Mucosa of rectum (tissue), 2 donors: ENCODE measurements around the gene TMEM151B.

Source experiments
- H3K27ac ChIP-seq, 2 donors: one replicate each; pipeline ENCODE4 v1.7.0; 2013; ENCODE audit warnings: inconsistent platforms in 2 of 2, low read depth in 2 of 2, low read length in 2 of 2
- H3K27me3 ChIP-seq, 2 donors: one replicate each; pipeline ENCODE4 v1.7.0; 2013; ENCODE audit warnings: low read length in 2 of 2; ENCODE audit not compliant: control insufficient read depth in 2 of 2, insufficient read depth in 2 of 2
- H3K36me3 ChIP-seq, 2 donors: one replicate each; pipeline ENCODE4 v1.7.0; 2013; ENCODE audit warnings: low read length in 2 of 2; ENCODE audit not compliant: control insufficient read depth in 2 of 2, insufficient read depth in 2 of 2
- H3K4me1 ChIP-seq, 2 donors: one replicate each; pipeline ENCODE4 v1.7.0; 2013; ENCODE audit warnings: low read length in 2 of 2, mild to moderate bottlenecking in 1 of 2; ENCODE audit not compliant: control insufficient read depth in 2 of 2, insufficient read depth in 2 of 2
- H3K4me3 ChIP-seq, 2 donors: one replicate each; pipeline ENCODE4 v1.7.0; 2013; ENCODE audit warnings: low read length in 2 of 2
- H3K9ac ChIP-seq, 2 donors: one replicate each; pipeline ENCODE4 v1.7.0; 2013; ENCODE audit warnings: low read length in 2 of 2, low read depth in 1 of 2, mild to moderate bottlenecking in 1 of 2
- H3K9me3 ChIP-seq, 2 donors: one replicate each; pipeline ENCODE4 v1.7.0; 2013; ENCODE audit warnings: low read length in 2 of 2; ENCODE audit not compliant: control insufficient read depth in 2 of 2
- donor health status: healthy.
- donor health status: Normal muscosa, but diverticular disease.

Gene TMEM151B

DNA sequence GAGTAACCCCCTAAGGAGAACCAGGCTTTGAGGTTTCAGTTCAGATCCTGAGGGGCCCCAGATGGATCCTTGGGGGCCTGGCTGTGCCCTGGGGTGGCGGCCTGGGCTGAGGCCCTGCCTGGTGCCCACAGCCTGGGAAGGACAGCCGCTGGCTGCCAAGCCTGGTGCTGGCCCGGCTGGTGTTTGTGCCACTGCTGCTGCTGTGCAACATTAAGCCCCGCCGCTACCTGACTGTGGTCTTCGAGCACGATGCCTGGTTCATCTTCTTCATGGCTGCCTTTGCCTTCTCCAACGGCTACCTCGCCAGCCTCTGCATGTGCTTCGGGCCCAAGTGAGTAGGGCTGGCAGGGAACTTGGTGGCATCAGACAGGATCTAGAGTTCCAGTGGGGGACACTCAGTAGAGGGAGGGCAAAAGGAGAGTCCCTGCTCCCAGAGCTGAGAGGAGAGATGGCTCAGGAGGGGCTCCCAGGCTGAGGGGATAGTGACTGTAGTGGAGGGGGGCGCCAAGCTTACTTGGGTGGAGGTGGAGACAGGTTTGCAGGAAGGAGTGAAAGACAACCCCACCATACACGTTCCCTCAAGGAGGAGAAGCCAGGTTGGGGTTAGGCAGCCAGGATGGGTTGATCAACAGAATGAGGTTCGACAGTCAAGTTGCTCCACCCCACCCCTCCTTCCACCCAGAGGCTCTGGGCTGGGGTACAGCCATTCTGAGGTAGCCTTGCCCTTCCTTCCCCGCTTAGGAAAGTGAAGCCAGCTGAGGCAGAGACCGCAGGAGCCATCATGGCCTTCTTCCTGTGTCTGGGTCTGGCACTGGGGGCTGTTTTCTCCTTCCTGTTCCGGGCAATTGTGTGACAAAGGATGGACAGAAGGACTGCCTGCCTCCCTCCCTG is 37.3 kb upstream of the TMEM151B start:
- H3K4me3 ChIP-seq, result no peak overlapping the region
- H3K36me3 ChIP-seq, result peaks cover 0 to 3% of the 10 kb centered on the region in 2 donors
- H3K4me1 ChIP-seq, result peaks cover 19 to 21% of the 10 kb centered on the region in 2 donors
- H3K27me3 ChIP-seq, result no peaks in the 10 kb centered on the region
- no peaks in the 10 kb centered on the region for H3K9me3 ChIP-seq
- H3K9ac ChIP-seq, result no peak overlapping the region
- peak overlapping the region in 1 of 2 donors; percentile 38 for H3K27ac ChIP-seq

DNA sequence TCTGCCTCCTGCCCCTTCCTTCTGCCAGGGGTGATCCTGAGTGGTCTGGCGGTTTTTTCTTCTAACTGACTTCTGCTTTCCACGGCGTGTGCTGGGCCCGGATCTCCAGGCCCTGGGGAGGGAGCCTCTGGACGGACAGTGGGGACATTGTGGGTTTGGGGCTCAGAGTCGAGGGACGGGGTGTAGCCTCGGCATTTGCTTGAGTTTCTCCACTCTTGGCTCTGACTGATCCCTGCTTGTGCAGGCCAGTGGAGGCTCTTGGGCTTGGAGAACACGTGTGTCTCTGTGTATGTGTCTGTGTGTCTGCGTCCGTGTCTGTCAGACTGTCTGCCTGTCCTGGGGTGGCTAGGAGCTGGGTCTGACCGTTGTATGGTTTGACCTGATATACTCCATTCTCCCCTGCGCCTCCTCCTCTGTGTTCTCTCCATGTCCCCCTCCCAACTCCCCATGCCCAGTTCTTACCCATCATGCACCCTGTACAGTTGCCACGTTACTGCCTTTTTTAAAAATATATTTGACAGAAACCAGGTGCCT is 36.6 kb upstream of the TMEM151B start:
- Histone ChIP-seq H3K4me1 (peaks cover 19 to 24% of the 10 kb centered on the region in 2 donors), H3K27me3 (no peaks in the 10 kb centered on the region), H3K36me3 (peaks cover 0 to 3% of the 10 kb centered on the region in 2 donors), H3K4me3 (no peak overlapping the region), H3K27ac (peak overlapping the region in 1 of 2 donors; percentile 38), H3K9ac (no peak overlapping the region), H3K9me3 (no peaks in the 10 kb centered on the region)

DNA sequence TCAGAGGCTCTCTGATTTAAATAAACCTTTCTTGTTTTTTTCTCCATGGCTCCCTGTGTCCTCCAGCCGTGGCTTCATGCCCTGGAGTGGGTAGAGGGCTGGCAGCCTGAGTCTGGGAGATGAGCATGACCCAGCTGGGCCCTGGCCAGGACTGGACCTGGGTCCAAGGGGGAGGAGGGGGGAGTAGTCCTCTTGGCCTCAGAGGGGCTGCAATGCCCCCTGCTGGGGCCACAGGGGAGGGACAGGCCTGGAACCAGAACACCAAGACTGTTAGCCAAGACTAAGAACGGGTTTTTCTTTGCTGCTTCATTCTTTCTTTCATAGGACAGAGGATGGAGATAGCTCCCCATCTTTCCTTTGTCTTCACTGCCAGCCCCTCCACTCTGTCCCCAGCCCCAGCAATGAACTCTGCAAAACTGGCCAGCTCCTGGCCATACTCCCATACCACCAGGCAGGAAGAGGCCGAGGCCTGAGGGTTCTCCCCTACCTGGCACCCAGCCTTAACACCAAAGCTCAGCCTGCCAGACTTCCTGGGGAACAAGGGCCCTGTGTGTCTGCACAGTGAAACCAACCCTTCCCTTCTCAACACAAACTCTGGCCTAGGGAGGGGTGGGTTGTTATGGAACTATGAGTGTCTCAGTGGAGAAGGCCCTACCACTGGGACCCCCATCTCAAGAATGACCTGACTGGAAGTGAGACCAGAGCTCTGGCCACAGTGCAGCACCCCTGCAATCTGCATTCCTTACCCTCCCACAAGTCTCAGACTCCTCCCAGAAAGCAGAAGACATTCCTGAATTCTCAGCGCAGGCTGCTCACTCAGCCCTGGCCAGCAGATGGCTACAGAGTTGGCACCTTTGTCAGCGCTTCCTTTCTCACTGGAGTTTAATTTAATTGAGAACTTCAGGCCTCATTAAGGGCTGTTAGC is 35.9 kb upstream of the TMEM151B start:
- Histone ChIP-seq H3K36me3 (peaks cover 0 to 3% of the 10 kb centered on the region in 2 donors), H3K27ac (peak overlapping the region in 1 of 2 donors; percentile 1), H3K4me1 (peaks cover 19 to 24% of the 10 kb centered on the region in 2 donors), H3K9ac (peak overlapping the region in 1 of 2 donors; percentile 24), H3K4me3 (no peak overlapping the region), H3K9me3 (no peaks in the 10 kb centered on the region), H3K27me3 (no peaks in the 10 kb centered on the region)

DNA sequence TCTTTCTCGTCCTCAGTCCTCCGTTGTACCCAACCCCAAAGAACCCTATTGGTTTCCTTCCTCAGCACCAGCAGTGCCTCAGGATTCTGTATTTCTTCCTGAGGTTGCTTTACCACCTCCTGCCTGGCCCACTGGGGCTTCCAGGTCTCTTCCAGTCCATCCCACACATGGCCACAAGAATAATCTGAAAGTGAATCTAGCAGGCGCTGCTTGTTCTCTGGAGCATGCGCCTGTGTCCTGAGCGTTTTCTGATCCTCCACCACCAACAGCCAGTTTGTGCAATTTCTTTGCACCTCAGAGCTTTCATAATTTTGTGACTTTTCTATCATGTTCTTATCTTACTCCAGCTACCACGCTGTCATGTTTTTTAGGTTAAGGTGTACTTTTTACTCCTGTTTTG is 35.0 kb upstream of the TMEM151B start:
- Histone ChIP-seq H3K27me3 (no peaks in the 10 kb centered on the region), H3K9ac (no peak overlapping the region), H3K36me3 (no peaks in the 10 kb centered on the region), H3K9me3 (no peaks in the 10 kb centered on the region), H3K4me3 (no peak overlapping the region), H3K4me1 (peaks cover 19 to 24% of the 10 kb centered on the region in 2 donors), H3K27ac (peak overlapping the region in 1 of 2 donors; percentile 1)

DNA sequence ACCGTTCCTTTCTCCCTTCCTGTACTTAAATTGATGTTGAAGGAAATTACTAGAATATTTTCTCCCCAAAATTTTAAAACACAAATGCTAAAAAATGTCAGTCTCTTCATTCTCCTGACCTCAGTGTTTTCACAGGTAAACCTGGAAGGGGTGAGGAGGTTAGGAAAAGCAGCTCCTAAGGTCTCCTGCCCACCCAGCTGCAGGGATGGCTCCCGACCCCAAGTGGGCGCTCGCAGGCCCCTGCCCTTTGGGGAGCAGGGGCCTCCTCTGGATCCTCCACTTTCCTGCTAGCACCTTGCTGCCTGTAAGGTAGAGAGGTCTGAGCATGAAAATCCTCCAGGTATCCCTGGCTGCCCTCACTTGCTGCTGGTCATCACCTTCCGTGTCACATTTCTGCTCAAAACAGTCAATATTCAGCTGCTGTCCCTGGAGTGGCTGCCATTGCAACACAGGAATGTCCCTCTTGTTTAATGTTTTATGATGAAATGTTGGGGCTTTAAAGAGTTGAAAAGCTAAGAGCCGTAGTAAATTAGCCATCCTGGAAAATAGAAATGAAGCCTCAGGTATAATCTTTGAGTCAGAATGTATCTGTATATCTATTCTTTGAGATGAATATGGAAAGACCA is 34.2 kb upstream of the TMEM151B start:
- H3K9me3 ChIP-seq, result no peaks in the 10 kb centered on the region
- peaks cover 19 to 24% of the 10 kb centered on the region in 2 donors for H3K4me1 ChIP-seq
- H3K27ac ChIP-seq, result no peak overlapping the region
- no peaks in the 10 kb centered on the region for H3K36me3 ChIP-seq
- no peak overlapping the region for H3K9ac ChIP-seq
- no peaks in the 10 kb centered on the region for H3K27me3 ChIP-seq
- H3K4me3 ChIP-seq, result no peak overlapping the region

DNA sequence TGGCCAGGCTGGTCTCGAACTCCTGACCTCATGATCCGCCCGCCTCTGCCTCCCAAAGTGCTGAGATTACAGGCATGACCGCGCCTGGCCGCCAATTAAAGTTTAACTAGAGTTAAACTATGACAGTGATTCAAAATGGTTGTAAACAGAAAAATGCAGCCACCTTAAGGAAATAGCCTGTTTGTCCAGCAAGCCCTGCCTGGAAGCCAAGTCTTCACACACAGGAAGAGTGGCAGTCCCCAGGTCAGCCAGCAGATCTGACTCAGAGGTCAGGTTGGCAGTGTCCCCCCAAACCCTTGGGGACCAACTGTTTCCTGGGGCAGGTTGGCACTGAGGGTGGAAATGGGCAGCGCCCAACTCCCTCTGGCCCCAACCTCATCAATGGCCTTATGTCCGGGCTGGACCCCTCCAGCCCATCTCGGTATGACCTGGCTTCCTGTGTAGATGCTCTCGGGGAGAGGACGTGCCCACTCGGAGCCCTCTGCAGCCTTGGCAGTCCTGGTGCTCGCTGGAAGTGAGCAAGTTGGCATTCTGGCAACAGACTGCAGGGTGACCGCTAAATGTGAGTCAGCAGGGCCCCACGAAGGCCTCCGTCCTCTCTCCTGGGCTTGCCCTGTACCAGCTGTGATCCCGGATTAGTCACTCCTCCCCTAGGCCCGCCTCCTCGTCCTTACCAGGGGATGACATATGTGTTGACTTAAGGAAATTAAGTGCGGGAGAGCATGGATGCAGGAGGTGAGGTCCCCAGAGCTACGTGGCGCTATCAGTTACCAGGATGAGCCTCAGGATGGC is 33.0 kb upstream of the TMEM151B start:
- Histone ChIP-seq H3K4me3 (peak overlapping the region; percentile 78 to 82), H3K27me3 (no peaks in the 10 kb centered on the region), H3K9ac (peak overlapping the region; percentile 64 to 85), H3K9me3 (no peaks in the 10 kb centered on the region), H3K27ac (peak overlapping the region; percentile 90 to 94), H3K36me3 (no peaks in the 10 kb centered on the region), H3K4me1 (peaks cover 19 to 24% of the 10 kb centered on the region in 2 donors)

DNA sequence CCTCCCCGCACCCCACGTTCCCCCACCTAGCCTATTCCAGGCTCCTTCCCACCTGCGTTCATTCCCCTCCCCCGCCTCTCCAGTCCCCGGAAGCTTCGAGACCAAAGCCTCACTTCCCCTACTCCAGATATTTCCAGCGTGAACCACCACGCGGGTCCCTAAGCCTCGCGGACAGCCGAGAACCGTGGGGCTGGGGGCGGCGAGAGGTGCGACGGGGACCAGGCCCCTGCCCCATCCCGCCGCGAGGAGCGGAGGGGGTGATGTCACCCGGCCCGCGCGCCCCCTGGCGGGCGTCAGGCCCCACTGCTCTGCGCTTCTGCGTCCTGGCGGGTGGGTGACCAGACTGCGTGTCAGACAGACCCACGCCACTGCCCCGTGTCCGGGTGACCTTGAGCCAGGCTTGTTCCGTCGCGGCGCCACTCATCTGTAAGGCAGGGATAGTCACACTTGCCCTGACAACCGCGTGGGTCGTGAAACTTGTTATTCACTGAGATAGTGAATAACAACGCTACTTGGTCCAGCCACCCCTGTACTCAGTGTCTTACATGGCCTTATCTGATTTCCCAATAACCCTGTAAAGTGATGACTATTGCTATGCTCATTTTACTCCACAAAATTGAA is 32.3 kb upstream of the TMEM151B start:
- peak overlapping the region; percentile 78 to 82 for H3K4me3 ChIP-seq
- peaks cover 19 to 24% of the 10 kb centered on the region in 2 donors for H3K4me1 ChIP-seq
- H3K27me3 ChIP-seq, result no peaks in the 10 kb centered on the region
- peak overlapping the region; percentile 64 to 85 for H3K9ac ChIP-seq
- H3K9me3 ChIP-seq, result no peaks in the 10 kb centered on the region
- no peaks in the 10 kb centered on the region for H3K36me3 ChIP-seq
- H3K27ac ChIP-seq, result peak overlapping the region; percentile 90 to 94

DNA sequence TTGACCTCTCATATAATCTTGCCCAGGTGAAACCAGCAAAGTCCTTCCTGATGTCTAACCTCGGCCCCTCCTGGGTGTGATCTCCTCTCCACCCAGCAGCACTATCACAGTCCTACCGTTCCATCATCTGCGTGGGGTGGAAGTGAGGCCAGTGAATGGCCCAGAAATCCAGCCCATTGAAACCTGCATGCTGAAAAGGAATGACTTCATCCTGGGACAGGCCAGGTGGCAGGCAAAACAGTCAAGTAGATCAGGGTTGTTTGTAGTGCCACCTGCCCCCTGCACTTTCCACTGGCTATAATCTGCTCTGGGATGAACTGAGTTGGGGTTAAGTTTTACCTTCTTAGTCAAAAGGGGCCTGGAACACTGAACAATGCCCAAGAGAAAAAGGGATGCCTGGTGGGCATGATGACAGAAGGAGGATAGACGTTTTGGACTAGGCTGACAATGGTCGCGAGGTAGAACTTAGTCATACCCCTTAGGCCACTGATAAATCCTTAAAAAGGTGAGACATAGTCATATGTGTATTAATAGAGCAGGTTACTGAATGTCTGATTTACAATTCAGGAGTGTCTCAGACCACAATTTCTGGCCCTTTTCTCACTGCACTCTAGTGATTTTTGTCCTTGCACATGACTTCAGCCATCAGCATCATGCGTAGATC is 31.4 kb upstream of the TMEM151B start:
- H3K36me3 ChIP-seq, result no peaks in the 10 kb centered on the region
- H3K27ac ChIP-seq, result peak overlapping the region; percentile 90 to 94
- peak overlapping the region in 1 of 2 donors; percentile 85 for H3K9ac ChIP-seq
- no peaks in the 10 kb centered on the region for H3K9me3 ChIP-seq
- no peaks in the 10 kb centered on the region for H3K27me3 ChIP-seq
- peaks cover 17 to 24% of the 10 kb centered on the region in 2 donors for H3K4me1 ChIP-seq
- peak overlapping the region in 1 of 2 donors; percentile 1 for H3K4me3 ChIP-seq
